ENCODE data around the gene APOB.
"Not testable (repeated sequence)": the region's sequence is repeated elsewhere in the genome, so short reads cannot be mapped to it uniquely, and the experiment has no call there.

The APOB gene

GRCh38 chr2:21034156-21034971, 9.5 kb downstream of the APOB start:
- in situ Hi-C loops (cut with MboI; ENCODE audit: low sequenced_read_pairs) = no loop called here

GRCh38 chr2:21033237-21034155, 10.4 kb downstream of the APOB start:
- in situ Hi-C loops (cut with MboI; ENCODE audit: low sequenced_read_pairs) = no loop called here

- in situ Hi-C loops (cut with MboI; ENCODE audit: low sequenced_read_pairs) = no loop called here
Observed at GRCh38 chr2:21032338-21033236, 11.3 kb downstream of the APOB start.

GRCh38 chr2:21030983-21031968, 12.6 kb downstream of the APOB start:
- in situ Hi-C loops (cut with MboI; ENCODE audit: low sequenced_read_pairs) = no loop called here

GRCh38 chr2:21029519-21029918, 14.4 kb downstream of the APOB start:
- in situ Hi-C loops (cut with MboI; ENCODE audit: low sequenced_read_pairs) = no loop called here

GRCh38 chr2:21028951-21029350, 14.9 kb downstream of the APOB start:
- in situ Hi-C loops (cut with MboI; ENCODE audit: low sequenced_read_pairs) = not testable (repeated sequence)

- in situ Hi-C loops (cut with MboI; ENCODE audit: low sequenced_read_pairs) = no loop called here
Observed at GRCh38 chr2:21028021-21028947, 15.6 kb downstream of the APOB start.

- in situ Hi-C loops (cut with MboI; ENCODE audit: low sequenced_read_pairs) = no loop called here
Observed at GRCh38 chr2:21026479-21027282, 17.2 kb downstream of the APOB start.

- in situ Hi-C loops (cut with MboI; ENCODE audit: low sequenced_read_pairs) = no loop called here
Observed at GRCh38 chr2:21025690-21026478, 18.0 kb downstream of the APOB start.

- in situ Hi-C loops (cut with MboI; ENCODE audit: low sequenced_read_pairs) = no loop called here
Observed at GRCh38 chr2:21024722-21025389, 19.0 kb downstream of the APOB start.

GRCh38 chr2:21024198-21024597, 19.7 kb downstream of the APOB start:
- in situ Hi-C loops (cut with MboI; ENCODE audit: low sequenced_read_pairs) = no loop called here

- in situ Hi-C loops (cut with MboI; ENCODE audit: low sequenced_read_pairs) = no loop called here
Observed at GRCh38 chr2:21023419-21024181, 20.3 kb downstream of the APOB start.

- in situ Hi-C loops (cut with MboI; ENCODE audit: low sequenced_read_pairs) = no loop called here
Observed at GRCh38 chr2:21022792-21023367, 21.0 kb downstream of the APOB start.

GRCh38 chr2:21021430-21021829, 22.4 kb downstream of the APOB start:
- in situ Hi-C loops (cut with MboI; ENCODE audit: low sequenced_read_pairs) = no loop called here

GRCh38 chr2:21020668-21021288, 23.1 kb downstream of the APOB start:
- in situ Hi-C loops (cut with MboI; ENCODE audit: low sequenced_read_pairs) = no loop called here

Measured in hTERT RPE-1 (cell line).